UCSD-AML1 (cell line): ENCODE data around the gene KANSL2.
"Not testable (repeated sequence)": the region's sequence is repeated elsewhere in the genome, so short reads cannot be mapped to it uniquely, and the experiment has no call there.

ENCODE experiments used
- DNase-seq: peaks from one replicate; lab custom pipeline; 2025; ENCODE audit not compliant: unreplicated experiment; lab: John Stamatoyannopoulos, UW

KANSL2 gene

DNA sequence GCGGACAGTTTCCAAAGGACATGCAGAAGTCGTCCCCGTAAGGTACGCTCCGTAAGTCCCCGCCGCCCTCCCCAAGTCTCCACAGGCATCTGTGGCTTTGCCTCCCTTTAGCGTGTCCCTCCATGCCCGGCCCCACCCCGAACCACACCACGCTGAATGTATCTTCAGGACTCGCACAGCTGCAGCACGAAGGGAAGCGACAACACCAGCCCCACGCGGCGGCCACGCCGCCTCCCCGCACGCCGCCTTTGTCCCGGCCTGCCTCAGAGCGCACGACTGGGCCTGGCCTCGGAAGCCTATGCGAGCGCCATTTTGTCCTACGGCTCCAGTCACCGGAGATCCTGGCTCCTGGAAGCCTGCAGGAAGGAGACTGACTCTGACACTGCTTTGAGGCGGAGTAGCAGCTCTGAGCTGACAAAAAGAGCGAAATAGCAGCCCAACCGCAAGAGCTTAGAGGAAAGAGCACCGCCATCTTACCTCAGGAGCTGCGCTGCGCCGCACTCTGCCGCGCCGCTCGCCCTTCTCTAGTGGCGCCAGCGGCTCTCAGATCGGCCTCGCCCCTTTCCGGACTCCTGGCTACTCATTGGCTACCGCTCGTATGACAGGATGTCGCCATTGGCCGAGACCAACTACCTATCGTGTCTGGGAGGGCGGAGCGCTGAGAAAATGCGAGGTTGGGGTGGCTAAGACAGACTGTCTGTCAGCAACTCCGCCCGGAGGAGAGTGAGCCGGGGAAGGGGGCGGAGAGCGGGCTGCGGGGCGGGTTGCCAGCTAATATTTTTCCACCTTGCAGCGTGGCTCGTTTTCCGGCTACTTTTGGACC is at the start of gene KANSL2:
Gene KANSL2, minus strand, starts transcription at position 529 of the 823 bp plus-strand sequence. CDS start 606 bp downstream, outside the sequence.
- DNase-seq: peak; percentile 96

GRCh38 chr12:48728807-48729206 is 46.8 kb upstream of the KANSL2 start:
- no peak for DNase-seq

DNA sequence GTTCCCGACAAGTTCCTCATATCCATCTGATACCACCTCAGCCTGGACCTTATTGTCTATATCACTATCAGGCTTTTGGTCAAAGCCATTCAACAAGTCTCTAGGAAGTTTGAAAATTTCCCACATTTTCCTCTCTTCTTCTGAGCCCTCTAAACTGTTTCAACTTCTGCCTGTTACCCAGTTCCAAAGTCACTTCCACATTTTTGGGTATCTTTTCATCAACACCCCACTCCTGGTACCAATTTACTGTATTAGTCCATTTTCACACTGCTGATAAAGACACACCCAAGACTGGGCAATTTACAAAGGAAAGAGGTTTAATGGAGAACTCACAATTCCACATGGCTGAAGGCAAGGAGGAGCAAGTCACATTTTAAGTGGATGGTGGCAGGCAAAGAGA is 38.7 kb upstream of the KANSL2 start:
- not testable (repeated sequence) for DNase-seq

DNA sequence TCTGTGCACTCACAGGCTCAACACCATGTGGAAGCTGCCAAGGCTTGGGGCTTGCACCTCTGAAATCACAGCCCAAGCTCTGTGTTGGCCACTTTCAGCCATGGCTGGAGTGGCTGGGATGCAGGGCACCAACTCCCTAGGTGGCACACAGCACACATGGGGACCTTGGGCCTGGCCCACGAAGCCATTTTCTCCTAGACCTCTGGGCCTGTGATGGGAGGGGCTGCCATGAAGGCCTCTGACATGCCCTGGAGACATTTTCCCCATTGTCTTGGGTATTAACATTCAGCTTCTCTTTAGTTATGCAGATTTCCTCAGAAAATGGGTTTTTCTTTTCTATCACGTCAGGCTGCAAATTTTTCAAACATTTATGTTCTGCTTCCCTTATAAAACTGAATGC is 38.1 kb upstream of the KANSL2 start:
- DNase-seq: not testable (repeated sequence)

- not testable (repeated sequence) for DNase-seq
Observed at GRCh38 chr12:48719002-48719401, 37.0 kb upstream of the KANSL2 start.

DNA sequence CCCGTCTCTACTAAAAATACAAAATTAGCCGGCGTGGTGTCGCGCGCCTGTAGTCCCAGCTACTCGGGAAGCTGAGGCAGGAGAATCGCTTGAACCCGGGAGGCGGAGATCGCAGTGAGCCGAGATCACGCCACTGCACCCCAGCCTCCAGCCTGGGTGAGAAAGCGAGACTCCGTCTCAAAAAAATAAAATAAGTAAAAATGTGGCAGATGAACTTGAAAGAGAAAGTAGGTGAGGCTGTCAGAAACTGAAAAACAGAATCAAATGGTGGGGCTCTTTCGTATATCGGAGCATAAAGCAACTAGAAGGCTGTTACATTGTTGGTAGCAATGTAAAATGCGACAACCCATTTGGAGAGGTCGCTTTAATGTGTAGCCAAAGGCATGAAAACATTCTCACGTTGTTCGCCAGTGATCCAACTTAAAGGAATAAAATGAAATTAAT is 35.2 kb upstream of the KANSL2 start:
- DNase-seq: no peak

DNA sequence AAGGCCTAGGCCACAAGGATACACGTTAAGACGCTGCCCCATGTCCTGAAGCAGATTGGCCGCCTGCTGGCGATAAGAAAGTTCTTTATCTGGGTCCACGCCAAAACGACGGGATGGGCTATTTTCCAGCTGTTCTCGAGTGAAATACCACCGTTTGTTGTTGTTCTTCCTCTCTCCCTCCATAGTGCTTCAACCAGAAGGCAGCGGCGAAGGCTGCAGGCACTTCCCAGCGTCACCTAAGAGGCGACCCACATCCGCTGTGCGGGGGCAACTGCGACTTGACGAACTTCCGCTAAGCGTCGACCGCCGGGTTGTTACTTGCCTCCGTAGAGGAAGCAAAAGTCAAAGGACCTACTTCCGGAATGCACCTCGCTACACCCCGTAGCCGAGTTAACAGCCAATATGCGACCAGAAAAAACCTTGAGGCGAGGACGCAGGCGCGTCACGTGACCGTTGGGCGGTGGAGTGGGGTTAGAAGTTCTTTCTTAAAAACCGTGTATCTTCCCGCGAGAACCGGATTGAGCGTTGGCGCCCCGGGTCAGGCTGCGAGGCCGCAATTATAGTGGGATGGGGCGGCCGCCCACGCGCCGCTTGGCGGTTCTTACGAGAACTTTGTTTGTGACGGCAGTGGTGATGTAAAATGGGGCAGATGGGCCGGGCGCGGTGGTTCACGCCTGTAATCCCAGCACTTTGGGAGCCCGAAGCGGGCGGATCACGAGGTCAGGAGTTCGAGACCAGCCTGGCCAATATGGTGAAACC is 34.6 kb upstream of the KANSL2 start, which contains the start of gene CCNT1:
Gene CCNT1, minus strand, starts transcription at position 215 of the 759 bp plus-strand sequence. Its CDS starts 32 bp downstream, at position 183.
- peak; percentile 99 for DNase-seq

DNA sequence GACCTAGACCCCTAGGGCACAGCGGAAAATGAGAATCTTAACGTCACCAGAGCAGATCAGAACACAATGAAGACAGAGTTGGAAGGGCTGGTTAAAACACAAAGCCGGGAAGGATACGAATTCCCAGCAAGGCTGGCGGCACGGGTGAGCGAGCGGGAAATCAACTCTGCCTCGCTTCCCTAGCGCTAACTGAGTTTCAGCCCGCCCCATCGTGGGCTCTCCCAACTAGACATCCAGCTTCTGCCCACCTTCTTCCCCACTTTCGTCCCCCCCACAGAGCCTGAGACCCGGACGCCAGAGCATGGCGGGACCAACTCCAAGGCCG is 34.1 kb upstream of the KANSL2 start:
- no peak for DNase-seq

DNA sequence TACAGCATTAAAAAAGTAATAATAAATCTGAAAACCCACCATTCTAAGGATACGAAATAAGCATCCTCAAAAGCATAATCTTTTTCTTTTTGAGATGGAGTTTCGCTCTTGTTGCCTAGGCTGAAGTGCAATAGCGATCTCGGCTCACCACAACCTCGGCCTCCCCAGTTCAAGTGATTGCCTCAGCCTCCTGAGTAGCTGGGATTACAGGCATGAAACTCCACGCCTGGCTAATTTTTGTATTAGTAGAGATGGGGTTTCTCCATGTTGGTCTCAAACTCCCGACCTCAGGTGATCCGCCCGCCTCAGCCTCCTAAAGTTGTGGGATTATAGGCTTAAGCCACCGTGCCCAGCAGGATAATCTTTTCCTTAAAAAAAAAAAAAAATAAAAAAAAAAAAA is 30.2 kb upstream of the KANSL2 start:
- no peak for DNase-seq

GRCh38 chr12:48698822-48699221 is 16.8 kb upstream of the KANSL2 start:
- not testable (repeated sequence) for DNase-seq

- DNase-seq: no peak
Observed at GRCh38 chr12:48696626-48697025, 14.6 kb upstream of the KANSL2 start.

DNA sequence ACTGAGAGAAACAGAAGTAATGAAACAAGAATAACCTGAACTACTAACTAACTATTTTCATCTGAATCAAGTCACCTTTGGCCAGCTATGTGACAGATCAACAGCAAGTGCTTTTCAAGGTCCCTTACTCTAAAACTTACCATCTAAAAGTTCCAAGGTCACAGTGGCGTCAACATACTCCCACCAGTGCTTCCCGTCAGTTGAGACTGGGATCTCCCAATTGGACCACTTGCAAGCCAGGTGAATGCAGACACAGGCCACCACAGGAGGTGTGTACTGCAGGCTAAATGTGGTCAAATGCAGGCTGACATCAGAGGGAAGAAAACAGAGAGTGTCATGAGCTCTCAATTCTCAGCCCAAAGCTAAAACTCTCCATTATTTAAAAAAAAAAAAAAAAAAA is 13.8 kb upstream of the KANSL2 start:
- DNase-seq: no peak

GRCh38 chr12:48694038-48694437 is 12.0 kb upstream of the KANSL2 start:
- no peak for DNase-seq

DNA sequence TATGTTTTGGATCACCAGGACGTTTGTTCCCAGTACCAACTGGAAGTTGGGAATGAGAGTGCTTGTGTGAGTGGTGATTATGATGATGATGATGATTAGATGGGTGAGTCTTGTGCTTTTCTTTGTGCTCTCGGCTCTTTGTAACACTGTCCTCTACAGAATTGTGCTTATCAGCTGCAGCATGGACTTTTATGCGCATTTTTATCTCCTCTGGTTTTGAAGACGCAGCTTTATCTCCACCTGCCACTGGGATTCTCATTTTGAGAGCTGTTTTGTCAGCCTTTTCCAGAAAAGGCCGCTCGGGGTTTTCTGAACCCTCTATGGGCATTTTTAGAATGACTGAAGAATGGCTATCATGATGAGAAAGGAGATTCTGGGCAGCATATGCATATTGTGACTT is 11.5 kb upstream of the KANSL2 start:
- no peak for DNase-seq

- DNase-seq: no peak
Observed at GRCh38 chr12:48691826-48692487, 9.9 kb upstream of the KANSL2 start.

DNA sequence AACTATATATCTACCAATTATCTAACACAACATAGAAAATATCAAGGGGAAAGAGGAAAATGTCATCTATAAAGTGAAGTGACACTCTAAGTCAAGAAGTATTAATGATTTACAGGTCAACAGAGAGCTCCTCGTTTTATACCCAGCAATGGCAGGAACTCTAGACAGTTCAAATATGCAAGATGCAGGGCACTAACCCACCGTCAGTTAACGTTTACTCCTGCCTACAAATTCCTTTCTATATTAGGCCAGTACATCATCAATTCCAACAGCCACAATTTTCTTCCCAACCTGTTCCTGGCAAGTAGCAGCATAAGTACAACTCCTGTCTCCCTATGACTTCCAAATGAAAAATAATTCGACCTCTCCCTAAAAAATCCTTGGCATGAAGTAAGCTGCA is 9.0 kb upstream of the KANSL2 start:
- no peak for DNase-seq

- DNase-seq: no peak
Observed at GRCh38 chr12:48690436-48690835, 8.4 kb upstream of the KANSL2 start.

DNA sequence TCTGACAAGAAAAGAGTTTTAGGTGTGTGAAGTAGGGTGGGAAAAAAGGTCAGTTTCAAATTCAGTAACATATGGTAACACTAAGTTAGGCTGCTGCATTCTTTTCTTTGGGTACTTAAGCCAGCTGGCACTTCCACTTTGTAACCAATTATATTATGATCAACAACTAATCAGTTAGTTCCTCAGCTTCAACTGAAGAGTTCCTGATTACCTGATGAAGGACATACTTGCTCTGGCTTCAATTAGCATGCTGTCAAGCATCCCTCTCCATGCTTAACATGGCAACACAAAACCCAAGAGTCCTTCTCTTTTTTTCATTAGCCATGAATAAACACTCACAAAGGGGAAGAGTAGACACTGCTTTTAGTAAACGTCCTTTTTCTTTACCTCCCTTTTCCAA is 6.8 kb upstream of the KANSL2 start:
- no peak for DNase-seq

GRCh38 chr12:48687592-48687991 is 5.6 kb upstream of the KANSL2 start:
- DNase-seq: no peak

DNA sequence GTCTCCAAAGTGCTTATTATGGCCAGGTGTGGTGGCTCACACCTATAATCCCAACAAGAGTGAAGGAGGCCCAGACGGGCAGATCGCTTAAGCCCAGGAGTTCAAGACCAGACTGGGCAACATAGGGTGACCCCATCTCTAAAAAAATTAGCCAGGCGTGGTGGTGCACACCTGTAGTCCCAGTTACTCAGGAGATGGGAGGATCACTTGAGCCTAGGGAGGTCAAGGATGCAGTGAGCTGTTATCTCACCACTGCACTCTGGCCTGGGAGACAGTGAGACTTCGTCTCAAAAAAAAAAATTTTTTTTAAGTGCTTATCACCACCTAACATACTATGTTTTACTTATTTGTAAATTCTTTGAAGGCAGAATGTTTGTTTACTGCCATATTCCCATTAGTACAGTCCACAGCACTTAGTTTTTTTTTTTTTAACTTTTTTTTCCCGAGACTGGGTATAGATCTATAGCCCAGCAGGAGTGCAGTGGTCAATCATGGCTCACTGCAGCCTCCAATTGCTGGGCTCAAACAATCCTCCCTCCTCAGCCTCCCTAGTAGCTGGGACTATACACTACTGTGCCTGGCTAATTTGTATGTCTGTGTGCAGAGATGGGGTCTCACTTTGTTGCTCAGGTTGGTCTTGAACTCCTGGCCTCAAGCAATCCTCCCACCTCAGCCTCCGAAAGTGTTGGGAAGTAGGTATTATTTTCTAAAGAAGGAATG is 4.7 kb upstream of the KANSL2 start:
- no peak for DNase-seq

GRCh38 chr12:48686037-48686595 is 4.1 kb upstream of the KANSL2 start:
- no peak for DNase-seq
